Measurements from ENCODE around the gene MYOCOS. TPM values are rescaled to one million over a fixed set of nuclear protein-coding genes. Genes with fewer than 3 reads are reported as not detected.
"Not testable (repeated sequence)": the region's sequence is repeated elsewhere in the genome, so short reads cannot be mapped to it uniquely, and the experiment has no call there.

MYOCOS gene
- total and polyA plus RNA-seq, 2 experiments from 2014 or later = 0.10 TPM; not detected in 1

GRCh38 chr1:171596119-171596518 lies 25.9 kb upstream of the MYOCOS start:
- no peak overlapping the region for H3K4me3 ChIP-seq
- peaks cover 17% of the 10 kb centered on the region for H3K36me3 ChIP-seq
- no peaks in the 10 kb centered on the region for H3K27me3 ChIP-seq
- H3K27ac ChIP-seq = no peak overlapping the region
- H3K4me1 ChIP-seq (ENCODE audit: low read depth) = no peaks in the 10 kb centered on the region
- H3K9me3 ChIP-seq (ENCODE audit: low read depth) = no peaks in the 10 kb centered on the region
- DNase-seq (ENCODE audit: low read depth in 1 of 2, low spot score in 1 of 2) = no peak
- TF ChIP-seq CTCF (IDR thresholded peaks at IDR 0.05; ENCODE audit: low read depth, low read length) = no peak

DNA sequence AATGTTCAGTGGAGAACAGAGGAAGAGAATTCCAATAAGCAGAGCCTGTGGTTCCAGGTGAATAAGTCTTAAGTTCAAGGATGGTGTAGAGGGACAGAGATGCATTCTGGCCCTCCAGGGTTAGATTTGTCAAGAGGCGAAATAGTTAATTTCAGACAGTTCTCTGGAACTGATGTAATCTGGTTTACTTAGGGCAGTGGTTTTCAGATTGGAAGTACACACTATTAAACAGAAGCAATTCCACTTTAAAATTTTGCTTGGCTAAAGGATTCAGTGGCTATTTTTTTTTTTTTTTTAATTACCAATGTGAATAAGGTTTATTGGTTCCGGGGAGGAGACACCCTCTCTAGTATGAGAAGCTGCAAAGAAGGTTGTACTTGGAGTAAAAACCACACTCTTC lies 25.3 kb upstream of the MYOCOS start:
- Histone ChIP-seq H3K9me3 (ENCODE audit: low read depth) (no peaks in the 10 kb centered on the region), H3K4me1 (ENCODE audit: low read depth) (no peaks in the 10 kb centered on the region), H3K27me3 (no peaks in the 10 kb centered on the region), H3K27ac (no peak overlapping the region), H3K4me3 (no peak overlapping the region), H3K36me3 (peaks cover 13% of the 10 kb centered on the region)
- no peak for TF ChIP-seq CTCF (IDR thresholded peaks at IDR 0.05; ENCODE audit: low read depth, low read length)
- DNase-seq (ENCODE audit: low read depth in 1 of 2, low spot score in 1 of 2) = no peak

DNA sequence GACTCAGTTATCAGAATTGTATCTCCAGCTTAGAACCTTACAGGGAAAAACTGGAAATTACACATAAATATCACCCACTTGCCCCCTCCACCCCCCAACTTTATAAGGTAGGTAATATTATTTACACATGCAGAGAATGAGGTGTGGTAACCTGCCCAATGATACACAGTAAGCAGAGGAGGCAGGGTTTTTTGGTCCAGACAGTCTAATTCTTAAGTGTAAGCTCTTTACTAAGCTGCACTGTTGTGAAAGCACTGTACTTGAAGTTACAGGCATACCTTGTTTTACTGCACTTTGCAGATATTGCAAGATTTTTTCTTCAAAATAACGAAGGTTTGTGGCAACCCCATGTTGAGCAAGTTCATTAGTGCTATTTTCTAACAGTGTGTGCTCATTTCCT lies 24.8 kb upstream of the MYOCOS start:
- peaks cover 8% of the 10 kb centered on the region for H3K36me3 ChIP-seq
- H3K4me3 ChIP-seq = no peak overlapping the region
- peak overlapping the region; percentile 6 for H3K27ac ChIP-seq
- TF ChIP-seq CTCF (IDR thresholded peaks at IDR 0.05; ENCODE audit: low read depth, low read length) = no peak
- no peaks in the 10 kb centered on the region for H3K27me3 ChIP-seq
- no peaks in the 10 kb centered on the region for H3K9me3 ChIP-seq (ENCODE audit: low read depth)
- peak in 1 of 2 donors; percentile 6 for DNase-seq (ENCODE audit: low read depth in 1 of 2, low spot score in 1 of 2)
- H3K4me1 ChIP-seq (ENCODE audit: low read depth) = no peaks in the 10 kb centered on the region

DNA sequence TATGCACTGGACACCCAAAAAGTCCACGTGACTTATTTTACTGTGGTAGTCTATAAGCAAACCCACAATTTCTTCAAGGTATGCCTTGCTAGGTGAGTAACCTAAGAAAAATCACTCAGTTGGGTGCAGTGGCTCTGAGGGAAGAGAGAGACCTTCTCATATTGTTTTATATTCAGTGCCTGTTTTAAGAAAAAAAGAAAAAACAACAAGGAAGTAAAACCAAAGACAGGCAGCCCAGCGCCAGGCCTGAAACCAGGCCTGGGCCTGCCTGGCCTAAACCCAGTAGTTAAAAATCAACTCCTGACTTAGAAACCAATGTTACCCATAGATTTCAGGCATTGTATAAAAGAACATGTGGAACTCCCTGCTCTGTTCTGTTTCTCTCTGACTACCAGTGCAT lies 21.7 kb upstream of the MYOCOS start:
- DNase-seq (ENCODE audit: low read depth in 1 of 2, low spot score in 1 of 2); H3K36me3 ChIP-seq; H3K4me1 ChIP-seq (ENCODE audit: low read depth): not testable (repeated sequence)

DNA sequence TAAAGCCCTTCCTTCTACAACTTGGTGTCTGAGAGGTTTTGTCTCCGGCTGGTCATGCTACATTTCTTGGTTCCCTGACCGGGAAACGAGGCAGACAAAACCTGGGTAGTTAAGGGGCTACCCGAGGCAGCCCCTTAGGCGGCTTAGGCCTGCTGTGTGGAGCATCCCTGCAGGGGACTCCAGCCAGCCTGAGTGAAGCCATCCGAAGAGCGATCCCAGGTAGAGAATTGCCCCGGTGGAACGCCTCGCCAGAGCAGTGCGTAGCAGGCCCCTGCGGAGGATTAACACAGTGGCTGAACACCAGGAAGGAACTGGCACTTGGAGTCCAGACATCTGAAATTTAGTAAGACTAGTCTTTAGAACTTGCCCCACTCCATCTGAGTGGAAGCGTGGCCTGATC lies 21.2 kb upstream of the MYOCOS start:
- no peaks in the 10 kb centered on the region for H3K27me3 ChIP-seq
- no peak for DNase-seq (ENCODE audit: low read depth in 1 of 2, low spot score in 1 of 2)
- no peaks in the 10 kb centered on the region for H3K4me1 ChIP-seq (ENCODE audit: low read depth)
- H3K27ac ChIP-seq = no peak overlapping the region
- no peak overlapping the region for H3K4me3 ChIP-seq
- no peak for TF ChIP-seq CTCF (IDR thresholded peaks at IDR 0.05; ENCODE audit: low read depth, low read length)
- H3K36me3 ChIP-seq = no peaks in the 10 kb centered on the region
- no peaks in the 10 kb centered on the region for H3K9me3 ChIP-seq (ENCODE audit: low read depth)

More for the DNA sequence above, 21.7 kb upstream of the MYOCOS start:
- H3K27ac ChIP-seq; H3K9me3 ChIP-seq (ENCODE audit: low read depth); H3K27me3 ChIP-seq; H3K4me3 ChIP-seq: not testable (repeated sequence)

DNA sequence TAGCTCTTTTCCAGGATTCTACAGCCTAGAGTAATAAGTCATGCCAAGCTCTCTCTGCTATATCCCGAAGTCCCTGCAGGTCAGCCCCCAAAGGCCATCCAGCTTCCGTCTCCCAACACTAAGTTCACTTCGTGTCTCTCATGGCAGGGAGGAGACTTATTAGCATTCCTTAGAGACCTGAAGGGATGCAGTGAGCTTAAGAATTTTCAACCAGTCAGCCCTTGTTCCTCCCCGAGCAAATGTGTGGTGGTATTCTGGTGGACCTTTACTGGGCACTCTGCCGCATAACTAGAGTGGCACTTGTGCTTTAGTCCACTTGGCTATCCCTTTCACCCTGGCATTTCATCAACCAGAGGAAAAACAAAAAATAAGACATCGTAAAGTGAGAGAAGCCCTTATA lies 19.0 kb upstream of the MYOCOS start:
- not testable (repeated sequence) for H3K27me3 ChIP-seq; DNase-seq (ENCODE audit: low read depth in 1 of 2, low spot score in 1 of 2); H3K4me3 ChIP-seq; H3K4me1 ChIP-seq (ENCODE audit: low read depth); H3K27ac ChIP-seq; H3K36me3 ChIP-seq; H3K9me3 ChIP-seq (ENCODE audit: low read depth)

DNA sequence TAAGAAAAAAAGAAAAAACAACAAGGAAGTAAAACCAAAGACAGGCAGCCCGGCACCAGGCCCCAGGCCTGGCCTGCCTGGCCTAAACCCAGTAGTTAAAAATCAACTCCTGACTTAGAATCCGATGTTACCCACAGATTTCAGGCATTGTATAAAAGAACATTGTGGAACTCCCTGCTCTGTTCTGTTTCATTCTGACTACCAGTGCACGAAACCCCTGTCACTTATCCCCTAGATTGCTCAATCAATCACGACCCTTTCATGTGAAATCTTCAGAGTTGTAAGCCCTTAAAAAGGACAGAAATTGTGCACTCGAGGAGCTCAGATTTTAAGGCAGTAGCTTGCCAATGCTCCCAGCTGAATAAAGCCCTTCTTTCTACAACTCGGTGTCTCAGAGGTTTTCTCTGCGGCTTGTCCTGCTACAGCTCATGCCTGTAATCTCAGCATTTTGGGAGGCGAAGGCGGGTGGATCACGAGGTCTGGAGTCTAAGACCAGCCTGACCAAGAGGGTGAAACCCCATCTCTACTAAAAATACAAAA lies 15.6 kb upstream of the MYOCOS start:
- no peaks in the 10 kb centered on the region for H3K36me3 ChIP-seq
- no peak for TF ChIP-seq CTCF (IDR thresholded peaks at IDR 0.05; ENCODE audit: low read depth, low read length)
- H3K9me3 ChIP-seq (ENCODE audit: low read depth) = no peaks in the 10 kb centered on the region
- H3K4me3 ChIP-seq = no peak overlapping the region
- peak overlapping the region; percentile 65 for H3K27ac ChIP-seq
- H3K4me1 ChIP-seq (ENCODE audit: low read depth) = no peaks in the 10 kb centered on the region
- no peak for DNase-seq (ENCODE audit: low read depth in 1 of 2, low spot score in 1 of 2)
- no peaks in the 10 kb centered on the region for H3K27me3 ChIP-seq
